GM18508 (cell line): Measurements from ENCODE around the gene S100A13.
"Not testable (repeated sequence)": the region's sequence is repeated elsewhere in the genome, so short reads cannot be mapped to it uniquely, and the experiment has no call there.

Experiments
- ATAC-seq: cut with Tn5 transposase; IDR thresholded peaks from one replicate; pipeline ENCODE4 v1.9.1; 2021; ENCODE audit warnings: moderate number of reproducible peaks; ENCODE audit not compliant: insufficient read depth, unreplicated experiment

S100A13 gene

DNA sequence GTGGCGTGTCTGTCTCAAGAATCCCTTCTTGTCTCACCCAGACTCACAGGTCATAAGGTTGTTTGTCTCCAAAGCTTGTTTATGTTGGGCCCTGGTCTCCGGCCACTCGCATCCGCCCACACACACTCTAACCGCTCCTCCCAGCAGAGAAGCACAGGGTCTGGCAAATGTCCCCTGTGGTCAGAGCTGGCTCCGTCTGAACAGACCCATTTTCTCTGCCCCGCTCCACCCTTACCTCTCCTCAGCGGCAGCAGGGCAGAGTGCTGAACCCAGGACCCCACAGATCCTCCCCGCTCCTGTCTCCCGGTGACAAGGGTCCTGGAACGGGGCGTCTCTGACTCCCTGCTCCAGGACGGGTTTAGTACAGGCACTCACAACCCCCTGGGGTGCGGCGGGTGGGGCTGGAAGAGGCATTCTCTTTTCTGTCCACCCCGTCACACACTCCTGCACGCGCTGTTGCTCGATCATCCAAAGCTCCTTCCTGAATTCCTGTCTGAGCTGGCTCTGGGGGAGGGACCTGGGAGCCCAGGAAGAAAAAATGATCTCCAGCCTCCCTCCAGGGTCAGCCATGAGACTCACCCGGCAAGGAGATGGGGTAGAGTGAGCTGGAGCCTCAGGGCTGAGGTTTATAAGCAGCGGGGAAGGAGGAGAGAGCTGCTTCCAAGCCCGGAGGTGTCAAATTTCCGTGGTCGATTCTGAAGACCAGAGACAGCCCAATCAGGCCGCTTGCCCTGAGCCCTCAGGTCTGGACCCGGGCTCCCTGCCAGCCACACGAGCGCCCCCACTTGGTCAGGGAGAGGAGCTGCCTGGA lies at the start of gene S100A13:
Gene S100A13 (minus strand): TSS at position 602 of the 811 bp plus-strand sequence. CDS start 1,033 bp downstream, outside the sequence.
- no peak for ATAC-seq

DNA sequence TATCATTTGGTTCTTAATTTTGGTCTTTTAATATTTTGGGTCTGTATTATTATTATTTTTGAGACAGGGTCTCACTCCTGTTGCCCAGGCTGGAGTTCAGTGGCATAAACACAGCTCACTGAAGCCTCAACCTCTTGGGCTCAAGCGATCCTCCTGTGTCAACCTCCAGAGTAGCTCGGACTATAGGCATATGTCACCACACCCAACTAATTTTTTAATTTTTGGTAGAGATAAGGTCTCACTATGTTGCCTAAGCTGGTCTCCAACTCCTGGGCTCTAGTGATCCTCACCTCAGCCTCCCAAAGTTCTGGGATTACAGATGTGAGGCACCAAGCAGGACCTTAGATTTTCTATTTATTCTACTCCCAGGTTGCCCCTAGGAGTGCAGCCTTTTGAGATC lies 46.2 kb upstream of the S100A13 start:
- no peak for ATAC-seq

DNA sequence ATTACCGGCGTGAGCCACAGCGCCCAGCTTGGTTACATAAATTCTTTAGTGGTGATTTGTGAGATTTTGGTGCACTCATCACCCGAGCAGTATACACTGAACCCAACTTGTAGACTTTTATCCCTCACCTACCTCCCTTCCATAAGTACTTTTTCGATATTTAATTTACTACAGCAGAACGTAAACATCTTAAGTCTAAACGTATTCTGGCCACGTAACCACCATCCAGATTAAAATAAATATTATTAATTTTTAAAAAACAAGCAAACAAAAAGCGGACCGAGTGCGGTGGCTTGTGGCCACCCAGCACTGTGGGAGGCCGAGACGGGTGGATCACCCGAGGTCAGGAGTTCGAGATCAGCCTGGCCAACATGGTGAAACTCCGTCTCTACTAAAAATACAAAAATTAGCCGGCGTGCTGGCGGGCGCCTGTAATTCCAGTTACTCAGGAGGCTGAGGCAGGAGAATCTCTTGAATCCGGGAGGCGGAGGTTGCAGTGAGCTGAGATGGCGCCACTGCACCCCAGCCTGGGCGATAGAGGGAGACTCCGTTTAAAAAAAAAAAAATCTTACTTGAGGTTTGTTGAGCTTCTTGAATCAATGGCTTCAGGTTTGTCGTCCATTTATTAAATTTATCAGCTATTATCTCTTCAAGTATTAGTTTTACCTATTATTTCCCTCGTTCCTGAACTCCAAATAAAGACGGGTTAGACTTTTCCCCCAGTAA lies 44.5 kb upstream of the S100A13 start:
- not testable (repeated sequence) for ATAC-seq

DNA sequence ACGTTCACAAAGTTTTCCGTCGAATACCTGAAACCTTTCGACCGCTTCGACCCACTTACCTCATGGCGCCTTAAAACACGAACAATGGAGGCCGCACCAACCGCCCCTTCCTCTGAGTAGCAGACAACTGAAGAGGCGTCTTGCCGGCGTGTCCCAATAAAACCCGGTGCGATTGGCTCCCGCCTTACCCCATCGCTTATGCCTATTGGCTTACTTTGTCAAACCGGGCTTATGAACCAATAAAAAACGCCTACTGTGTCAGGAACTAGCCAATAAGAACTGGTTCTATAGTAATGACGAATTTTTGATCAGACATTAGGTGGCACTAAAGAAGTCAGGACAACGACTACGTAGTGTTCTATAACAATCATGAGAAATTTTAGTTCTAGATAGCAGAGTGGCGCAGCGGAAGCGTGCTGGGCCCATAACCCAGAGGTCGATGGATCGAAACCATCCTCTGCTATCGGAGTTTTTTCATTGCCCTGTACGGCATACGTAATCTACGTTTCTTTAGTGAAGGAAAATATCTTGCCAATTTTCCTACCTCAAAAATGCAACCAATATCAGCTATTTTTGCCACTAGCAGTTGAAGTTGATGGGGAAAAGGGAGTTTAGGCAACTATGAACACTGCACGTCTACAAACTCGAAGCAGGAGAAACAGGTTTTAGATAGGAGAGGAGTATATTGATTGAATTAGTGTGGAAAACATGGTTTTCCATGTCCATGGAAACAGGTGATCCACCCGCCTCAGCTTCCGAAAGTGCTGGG lies 43.7 kb upstream of the S100A13 start, which contains the start of gene ILF2:
Gene ILF2 (minus strand): TSS at position 135 of the 769 bp plus-strand sequence. CDS start 71 bp downstream, at position 64.
- peak; percentile 82 for ATAC-seq

DNA sequence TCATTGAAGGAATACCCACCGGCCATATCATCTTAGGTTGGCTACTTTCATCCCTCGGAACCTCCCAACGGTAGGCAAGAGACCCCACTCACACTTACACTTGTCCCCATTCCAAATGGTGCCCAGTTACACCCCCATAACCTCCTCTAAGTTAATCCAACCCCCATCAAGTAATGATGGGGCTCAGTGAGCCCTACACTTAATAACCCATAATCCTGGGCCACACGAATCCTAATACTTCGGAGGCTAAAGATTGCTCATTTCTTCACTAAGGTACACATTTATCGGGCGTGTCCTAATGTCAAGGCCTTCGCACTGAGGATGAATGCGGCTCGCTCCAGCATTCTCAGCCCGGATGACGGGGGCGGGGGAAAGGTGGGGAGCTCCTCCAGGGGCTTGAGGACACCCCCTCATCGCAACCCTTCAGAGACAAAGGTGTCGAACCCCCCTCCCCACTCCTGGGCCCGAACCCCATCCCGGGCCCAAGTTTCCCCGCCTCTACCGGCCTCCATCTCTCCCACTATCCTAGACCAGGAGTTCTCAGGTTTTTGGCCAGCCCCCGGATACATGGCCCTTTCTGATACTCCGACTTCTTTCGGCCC lies 43.1 kb upstream of the S100A13 start:
- ATAC-seq, result no peak

DNA sequence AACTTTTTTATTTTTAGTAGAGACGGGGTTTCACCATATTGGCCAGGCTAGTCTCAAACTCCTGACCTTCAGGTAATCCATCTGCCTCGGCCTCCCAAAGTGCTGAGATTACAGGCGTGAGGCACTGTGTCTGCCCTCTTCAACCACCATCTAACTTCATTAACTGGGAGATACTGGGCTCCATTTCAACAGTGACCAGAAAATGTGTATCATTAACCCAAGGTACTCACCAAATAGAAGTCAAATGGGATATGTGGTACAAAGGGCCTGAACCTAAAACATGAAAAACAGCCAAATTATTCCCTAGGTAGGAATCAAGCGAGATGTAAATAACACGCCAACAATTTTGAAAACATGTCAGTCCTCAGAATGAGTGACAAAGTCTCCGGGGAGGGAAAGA lies 42.3 kb upstream of the S100A13 start:
- ATAC-seq, result no peak

DNA sequence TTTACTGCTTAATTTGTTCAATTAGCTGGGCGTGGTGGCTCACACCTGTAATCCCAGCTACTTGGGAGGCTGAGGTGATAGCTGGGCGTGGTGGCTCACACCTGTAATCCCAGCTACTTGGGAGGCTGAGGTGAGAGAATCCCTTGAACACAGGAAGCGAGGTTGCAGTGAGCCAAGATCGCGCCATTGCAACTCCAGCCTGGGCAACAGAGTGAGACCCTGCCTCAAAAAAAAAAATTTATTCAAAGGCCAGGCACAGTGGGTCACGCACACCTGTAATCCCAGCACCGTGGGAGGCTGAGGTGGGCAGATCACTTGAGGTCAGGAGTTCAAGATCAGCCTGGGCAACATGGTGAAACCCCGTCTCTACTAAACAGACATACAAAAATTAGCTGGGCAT lies 41.4 kb upstream of the S100A13 start:
- ATAC-seq, result not testable (repeated sequence)

DNA sequence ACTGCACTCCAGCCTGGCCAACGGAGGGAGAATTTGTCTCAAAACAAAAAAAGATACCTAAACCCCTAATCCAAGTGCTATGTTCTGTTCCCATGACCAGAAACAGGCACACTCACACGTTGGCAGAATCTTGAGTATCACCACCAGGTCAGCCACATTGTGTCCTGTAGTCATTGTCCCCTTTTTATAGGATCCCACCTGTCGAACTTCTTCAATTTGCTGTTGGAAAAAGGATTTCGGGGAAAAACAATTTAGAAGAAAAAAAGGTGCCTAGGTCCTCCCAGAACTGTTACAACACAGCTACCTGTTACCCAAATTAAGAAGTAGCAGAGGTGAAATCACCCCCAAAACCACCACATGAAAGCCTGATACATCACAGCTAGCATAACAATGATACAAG lies 40.1 kb upstream of the S100A13 start:
- ATAC-seq, result no peak

DNA sequence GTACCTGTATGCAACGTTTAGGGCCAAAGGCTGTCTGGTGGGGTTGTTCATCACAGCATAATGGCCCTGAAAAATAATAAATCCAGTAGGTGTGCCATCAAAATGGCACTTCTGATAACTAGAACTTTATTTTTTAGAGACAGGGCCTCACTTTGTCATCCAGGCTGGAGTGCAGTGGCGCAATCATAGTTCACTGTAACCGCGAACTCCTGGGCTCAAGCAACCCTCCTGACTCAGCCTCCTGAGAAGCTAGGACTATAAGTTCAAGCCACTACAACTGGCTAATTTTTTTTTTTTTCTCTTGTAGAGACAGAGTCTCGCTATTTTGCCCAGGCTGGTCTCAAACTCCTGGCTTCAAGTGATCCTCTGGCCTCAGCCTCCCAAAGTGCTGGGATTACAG lies 35.9 kb upstream of the S100A13 start:
- no peak for ATAC-seq

DNA sequence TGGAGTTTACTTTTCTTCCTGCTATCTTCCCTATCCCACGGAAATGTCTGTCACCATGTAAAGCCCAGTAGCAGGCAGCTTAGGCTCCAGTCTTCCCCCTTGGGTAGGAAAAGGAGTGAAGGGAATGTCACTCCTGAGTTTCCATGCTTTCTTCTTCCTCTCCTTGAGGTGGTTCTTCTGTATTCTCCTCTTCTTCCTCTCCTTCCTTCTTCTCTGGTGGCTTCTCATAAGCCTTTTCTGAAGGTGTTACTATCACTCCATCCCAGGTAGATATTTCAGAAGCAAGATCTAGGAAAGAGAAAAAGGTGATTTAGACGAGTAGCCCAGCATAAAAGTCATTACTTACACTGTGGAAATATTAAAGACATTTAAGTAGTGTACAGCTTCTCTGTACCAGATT lies 35.0 kb upstream of the S100A13 start:
- ATAC-seq, result no peak

DNA sequence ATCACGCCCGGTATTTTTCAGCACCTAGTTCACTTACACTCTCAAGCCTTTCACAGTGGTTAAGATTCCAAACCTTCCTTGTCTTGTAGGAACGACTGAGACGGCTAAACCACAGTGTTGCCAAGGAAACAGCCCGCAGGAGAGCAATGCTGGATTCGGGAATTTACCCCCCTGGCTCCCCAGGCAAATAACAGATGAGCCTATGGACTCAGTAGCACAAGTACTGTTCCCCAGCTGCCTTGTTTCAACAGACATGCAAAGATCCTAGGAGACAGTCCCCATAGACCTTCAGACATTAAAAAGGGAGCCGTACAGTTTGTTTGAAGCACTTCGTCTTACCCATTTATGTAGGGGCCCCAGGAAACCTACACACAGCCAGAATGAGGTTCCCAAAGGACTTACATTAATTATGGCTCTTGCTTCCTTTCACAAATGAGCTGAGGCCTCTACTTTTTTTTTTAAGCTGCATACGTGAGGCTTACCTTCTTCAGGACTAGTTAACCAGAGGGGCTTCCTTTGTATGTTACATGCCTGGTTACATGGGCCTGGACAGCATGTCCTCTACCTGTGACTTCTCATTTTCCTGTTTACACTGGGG lies 33.9 kb upstream of the S100A13 start:
- no peak for ATAC-seq

DNA sequence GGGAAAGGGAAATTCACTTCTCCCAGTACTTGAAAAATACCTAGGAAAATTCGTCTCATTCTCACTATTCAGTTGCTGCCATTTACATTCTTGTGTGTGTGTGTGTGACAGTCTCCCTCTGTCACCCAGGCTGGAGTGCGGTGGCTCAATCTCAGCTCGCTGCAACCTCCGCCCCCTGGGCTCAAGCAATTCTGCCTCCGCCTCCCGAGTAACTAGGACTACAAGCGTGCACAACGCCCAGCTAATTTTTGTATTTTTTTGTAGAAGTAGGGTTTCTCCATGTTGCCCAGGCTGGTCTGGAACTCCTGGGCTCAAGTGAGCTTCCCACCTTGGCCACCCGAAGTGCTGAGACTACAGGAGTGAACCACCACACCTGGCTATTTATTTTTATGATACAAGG lies 32.4 kb upstream of the S100A13 start:
- ATAC-seq, result no peak

DNA sequence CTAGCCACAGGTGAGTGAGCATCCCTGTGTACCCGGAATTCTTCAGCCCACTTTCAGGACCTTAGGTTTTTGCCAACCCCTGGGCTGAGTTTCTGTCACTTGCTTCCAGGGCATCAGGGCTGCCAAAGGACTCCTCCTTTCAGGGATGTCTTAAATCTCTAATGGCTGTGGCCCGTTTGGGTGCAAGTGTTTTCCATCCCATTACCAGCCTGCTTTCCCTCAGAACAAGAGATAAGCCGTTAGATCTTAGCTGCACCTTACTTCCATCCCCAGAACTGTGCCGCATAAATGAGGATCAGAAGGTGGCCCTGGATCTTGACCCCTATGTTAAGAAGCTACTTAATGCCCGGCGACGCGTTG lies 31.9 kb upstream of the S100A13 start:
- ATAC-seq, result no peak

DNA sequence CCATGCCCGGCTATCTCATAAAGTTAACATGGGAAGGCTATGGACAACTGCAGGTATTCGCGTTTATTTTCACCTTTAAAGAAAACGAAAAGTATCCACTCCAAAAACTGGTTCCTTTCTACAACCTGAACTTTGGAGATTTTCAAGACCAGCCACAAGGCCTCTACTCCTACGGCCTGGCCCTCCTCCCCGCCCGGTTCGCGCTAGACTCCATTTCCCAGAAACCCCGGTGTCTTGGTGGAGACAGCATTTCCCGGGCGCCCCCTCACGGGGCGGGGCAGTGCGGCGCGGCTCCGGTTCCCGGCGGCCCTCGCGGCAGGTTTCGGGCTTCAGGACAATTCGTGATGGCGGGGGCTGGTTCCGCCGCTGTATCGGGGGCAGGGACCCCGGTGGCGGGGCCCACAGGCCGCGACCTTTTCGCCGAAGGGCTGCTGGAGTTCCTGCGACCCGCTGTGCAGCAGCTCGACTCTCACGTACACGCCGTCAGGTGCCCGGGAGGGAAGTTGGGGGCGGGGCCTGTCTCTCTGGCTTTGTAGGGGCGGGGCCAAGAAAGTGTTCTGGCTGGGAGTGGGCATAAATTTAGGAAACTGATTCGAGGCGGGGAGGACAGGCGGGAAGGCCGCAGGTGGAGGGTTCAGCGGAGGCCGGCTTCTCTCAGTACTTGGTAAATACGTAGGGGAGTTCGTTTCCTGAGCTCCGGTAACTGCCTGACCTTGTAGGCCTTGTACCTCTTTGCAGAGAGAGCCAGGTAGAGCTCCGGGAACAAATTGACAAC lies 31.3 kb upstream of the S100A13 start, which contains the start of gene SNAPIN:
Gene SNAPIN (plus strand): TSS at position 304 of the 775 bp plus-strand sequence. CDS start 41 bp downstream, at position 345.
- peak; percentile 71 for ATAC-seq

DNA sequence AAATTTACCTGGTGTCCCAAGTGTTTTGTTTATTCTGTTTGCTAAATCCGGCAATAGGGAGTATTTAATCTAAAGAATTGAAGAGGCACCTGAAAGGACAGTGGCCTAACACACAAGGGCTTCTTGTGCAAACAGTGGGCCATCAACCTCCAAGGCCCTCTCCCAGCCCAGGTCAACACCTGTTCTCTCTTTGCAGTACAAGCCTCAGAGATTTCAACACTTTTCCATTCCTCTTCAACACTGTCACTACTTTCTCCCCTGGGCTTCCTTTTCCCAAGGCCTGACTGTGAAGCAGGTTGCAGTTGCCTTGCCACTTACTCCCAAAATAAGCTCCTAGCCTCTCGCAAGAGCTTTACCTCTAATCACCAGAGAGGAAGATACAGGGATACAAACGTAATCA lies 28.0 kb upstream of the S100A13 start:
- no peak for ATAC-seq

DNA sequence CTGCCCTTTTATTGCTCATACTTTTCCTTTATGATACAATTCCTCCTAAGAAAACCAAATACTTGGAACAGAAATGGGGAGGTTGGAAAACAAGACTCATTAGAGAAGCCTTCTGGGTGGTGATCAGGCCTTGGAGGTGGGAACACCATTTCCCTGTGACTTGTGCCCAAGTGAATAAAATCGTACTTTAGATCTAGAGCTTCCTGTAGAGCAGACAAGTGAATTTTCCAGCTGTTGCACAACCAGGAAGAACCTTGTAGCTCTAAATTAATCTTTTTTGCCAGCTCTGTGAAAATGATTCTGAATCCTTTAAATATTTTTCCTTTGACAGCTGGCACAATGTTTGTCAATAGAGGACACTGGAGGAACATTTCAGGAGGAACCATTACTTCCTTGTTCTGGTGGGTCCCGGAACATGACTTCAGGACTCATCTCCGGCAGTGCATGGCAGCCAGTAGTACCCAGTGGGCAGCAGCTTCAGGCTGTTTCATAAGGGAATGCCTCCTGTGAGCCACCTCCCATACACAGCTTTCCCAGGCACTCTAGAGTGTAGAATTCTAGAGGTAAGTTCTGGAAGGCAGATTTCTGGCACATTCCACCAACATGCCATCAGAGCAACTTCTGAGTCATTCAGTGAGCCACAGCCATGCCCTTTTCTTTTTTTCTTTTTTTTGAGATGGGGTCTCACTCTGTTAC lies 25.6 kb upstream of the S100A13 start:
- ATAC-seq, result no peak

DNA sequence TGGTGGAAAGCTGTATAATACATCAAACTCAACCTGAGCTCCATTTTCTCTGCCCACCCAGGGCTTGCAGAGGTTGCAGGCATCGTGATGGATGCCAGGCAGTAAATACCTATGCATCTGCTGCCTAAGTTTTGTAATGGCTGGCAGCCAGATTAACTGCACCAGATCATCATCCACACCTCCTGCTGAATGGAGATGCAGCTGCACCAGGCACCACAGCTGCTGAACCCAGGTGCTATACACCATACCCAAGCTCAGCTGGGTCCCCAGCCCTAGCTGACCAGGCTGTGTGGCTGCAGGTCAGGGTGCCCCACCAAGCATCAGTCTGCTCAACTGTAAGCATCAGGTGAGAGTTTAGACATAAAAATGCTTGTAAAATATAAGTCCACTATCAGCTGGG lies 24.5 kb upstream of the S100A13 start:
- ATAC-seq, result no peak

DNA sequence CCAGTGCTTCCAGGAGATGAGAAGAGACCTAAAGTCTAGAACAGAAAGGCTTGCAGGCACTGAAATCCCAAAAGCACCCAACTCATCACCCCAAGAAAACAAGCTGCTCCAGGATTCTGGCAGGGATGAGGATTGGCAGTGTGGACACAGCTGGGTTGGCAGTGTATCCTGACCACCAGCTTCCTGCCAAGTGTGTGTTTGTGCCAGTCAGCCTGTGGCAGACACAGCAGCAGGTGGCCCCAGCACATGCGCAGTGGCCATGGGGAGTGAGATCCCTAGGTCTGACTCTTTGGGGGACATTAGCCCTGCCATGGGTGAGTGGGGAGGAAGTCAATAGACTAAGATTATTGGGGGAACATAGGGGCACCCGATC lies 22.5 kb upstream of the S100A13 start:
- no peak for ATAC-seq
